OCI-LY3 (cell line): ENCODE measurements around the gene HHATL.

ENCODE experiments used
- H2AFZ ChIP-seq: fragments of 200-600, 300-600 bp; shearing (Covaris generic); 2 replicates; pipeline ENCODE4 v1.6.0; 2014; ENCODE audit warnings: antibody characterized with exemption, low read depth, low read length
- H3K27ac ChIP-seq: fragments of 200-600, 300-600 bp; sonication (generic); 2 replicates; pipeline ENCODE4 v1.5.1; 2014; ENCODE audit warnings: mild to moderate bottlenecking, low read length, moderate library complexity, mixed read lengths
- H3K27me3 ChIP-seq: fragments of 200-600, 300-600 bp; sonication (generic); 2 replicates; pipeline ENCODE4 v1.6.1; 2014; ENCODE audit warnings: low read depth, low read length, mixed read lengths
- H3K36me3 ChIP-seq: fragments of 200-600, 300-600 bp; sonication (generic); replicated peaks from 2 replicates; pipeline ENCODE3; 2014; ENCODE audit warnings: low read depth, low read length, mixed read lengths
- H3K4me1 ChIP-seq: fragments of 300-600, 200-600 bp; sonication (generic); 2 replicates; pipeline ENCODE4 v1.6.1; 2014; ENCODE audit warnings: low read length, mixed read lengths
- H3K4me2 ChIP-seq: fragments of 200-600, 300-600 bp; sonication (generic); 2 replicates; pipeline ENCODE4 v1.6.1; 2014; ENCODE audit warnings: low read length, mixed read lengths
- H3K4me3 ChIP-seq: fragments of 300-600, 200-600 bp; sonication (generic); 2 replicates; pipeline ENCODE4 v1.5.1; 2014; ENCODE audit warnings: antibody characterized with exemption, mild to moderate bottlenecking, low read length, moderate library complexity
- H3K79me2 ChIP-seq: fragments of 300-600, 200-600 bp; shearing (Covaris generic); 2 replicates; pipeline ENCODE4 v1.6.1; 2014; ENCODE audit warnings: mild to moderate bottlenecking, low read length, mixed read lengths
- H3K9ac ChIP-seq: fragments of 300-600, 200-600 bp; shearing (Covaris generic); 2 replicates; pipeline ENCODE4 v1.6.0; 2014; ENCODE audit warnings: mild to moderate bottlenecking, low read length, moderate library complexity
- H3K9me3 ChIP-seq: fragments of 200-600, 300-600 bp; shearing (Covaris generic); 2 replicates; pipeline ENCODE4 v1.6.1; 2014; ENCODE audit warnings: low read length, mixed read lengths; ENCODE audit not compliant: insufficient read depth
- H4K20me1 ChIP-seq: fragments of 200-600, 300-600 bp; sonication (generic); 2 replicates; pipeline ENCODE4 v1.6.1; 2016; ENCODE audit warnings: low read length, mixed read lengths; ENCODE audit not compliant: insufficient read depth
- EZH2phosphoT487 ChIP-seq: fragments of 200-600 bp; shearing (Covaris generic); IDR thresholded peaks from 2 replicates; pipeline ENCODE4 v1.6.1; 2018; ENCODE audit warnings: antibody characterized with exemption, mixed run types, low read depth
- TF ChIP-seq, protein P1 (sequence below): fragments of 200-600, 300-600 bp; sonication (generic); IDR thresholded peaks from 2 replicates; pipeline ENCODE4 v1.5.1; 2014; ENCODE audit warnings: antibody characterized with exemption, low read length, low read depth

The HHATL gene

DNA sequence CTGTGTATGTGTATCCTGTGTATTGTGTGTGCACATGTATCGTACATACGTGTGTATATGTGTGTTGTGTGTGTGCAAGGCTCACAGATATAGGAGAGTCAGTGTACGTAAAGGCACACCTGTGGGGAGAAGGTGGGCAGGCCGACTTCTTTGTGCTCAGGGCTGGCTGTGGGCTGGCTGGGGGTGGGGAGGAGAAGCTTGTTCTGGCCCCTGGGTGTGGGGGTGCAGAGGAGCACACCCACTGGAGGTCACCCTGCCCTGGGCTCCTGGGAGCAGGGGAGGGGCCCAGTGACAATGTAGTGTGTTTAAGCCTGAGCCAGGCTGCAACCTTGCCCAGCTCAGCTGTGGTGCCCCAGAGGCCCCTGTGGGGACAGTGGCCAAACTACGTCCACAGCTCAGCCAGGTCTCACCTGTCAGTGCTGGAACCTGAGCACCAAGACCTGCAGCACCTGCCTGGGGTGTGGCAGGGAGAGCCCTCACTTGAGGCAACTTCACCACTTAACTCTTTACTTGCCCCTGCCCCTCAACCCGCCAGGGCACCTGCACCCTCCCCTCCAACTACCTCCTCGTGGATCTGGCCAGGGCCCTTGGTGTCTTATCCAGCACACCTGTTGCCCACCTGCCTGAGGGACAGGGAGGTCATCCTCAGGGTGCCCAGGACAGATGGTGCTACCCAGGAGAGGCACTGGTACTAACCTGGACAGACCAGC lies 2.6 kb upstream of the HHATL start:
- peaks cover 28% of the 10 kb centered on the region; the same call in 1 of the 2 replicates for H3K27me3 ChIP-seq
- H4K20me1 ChIP-seq, result 0 out of 2 replicates have a peak, but pooled peaks cover 9% of the 10 kb centered on the region
- H3K79me2 ChIP-seq, result no peaks in the 10 kb centered on the region
- no peaks in the 10 kb centered on the region for H3K36me3 ChIP-seq
- H3K4me3 ChIP-seq, result no peak overlapping the region
- no peak overlapping the region for H3K9ac ChIP-seq
- H2AFZ ChIP-seq, result no peak overlapping the region
- no peaks in the 10 kb centered on the region for H3K9me3 ChIP-seq
- no peak for TF ChIP-seq EZH2phosphoT487
- TF ChIP-seq, protein P1, sequence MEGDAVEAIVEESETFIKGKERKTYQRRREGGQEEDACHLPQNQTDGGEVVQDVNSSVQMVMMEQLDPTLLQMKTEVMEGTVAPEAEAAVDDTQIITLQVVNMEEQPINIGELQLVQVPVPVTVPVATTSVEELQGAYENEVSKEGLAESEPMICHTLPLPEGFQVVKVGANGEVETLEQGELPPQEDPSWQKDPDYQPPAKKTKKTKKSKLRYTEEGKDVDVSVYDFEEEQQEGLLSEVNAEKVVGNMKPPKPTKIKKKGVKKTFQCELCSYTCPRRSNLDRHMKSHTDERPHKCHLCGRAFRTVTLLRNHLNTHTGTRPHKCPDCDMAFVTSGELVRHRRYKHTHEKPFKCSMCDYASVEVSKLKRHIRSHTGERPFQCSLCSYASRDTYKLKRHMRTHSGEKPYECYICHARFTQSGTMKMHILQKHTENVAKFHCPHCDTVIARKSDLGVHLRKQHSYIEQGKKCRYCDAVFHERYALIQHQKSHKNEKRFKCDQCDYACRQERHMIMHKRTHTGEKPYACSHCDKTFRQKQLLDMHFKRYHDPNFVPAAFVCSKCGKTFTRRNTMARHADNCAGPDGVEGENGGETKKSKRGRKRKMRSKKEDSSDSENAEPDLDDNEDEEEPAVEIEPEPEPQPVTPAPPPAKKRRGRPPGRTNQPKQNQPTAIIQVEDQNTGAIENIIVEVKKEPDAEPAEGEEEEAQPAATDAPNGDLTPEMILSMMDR, result no peak
- no peak overlapping the region for H3K4me2 ChIP-seq
- no peak overlapping the region for H3K27ac ChIP-seq
- no peaks in the 10 kb centered on the region for H3K4me1 ChIP-seq

DNA sequence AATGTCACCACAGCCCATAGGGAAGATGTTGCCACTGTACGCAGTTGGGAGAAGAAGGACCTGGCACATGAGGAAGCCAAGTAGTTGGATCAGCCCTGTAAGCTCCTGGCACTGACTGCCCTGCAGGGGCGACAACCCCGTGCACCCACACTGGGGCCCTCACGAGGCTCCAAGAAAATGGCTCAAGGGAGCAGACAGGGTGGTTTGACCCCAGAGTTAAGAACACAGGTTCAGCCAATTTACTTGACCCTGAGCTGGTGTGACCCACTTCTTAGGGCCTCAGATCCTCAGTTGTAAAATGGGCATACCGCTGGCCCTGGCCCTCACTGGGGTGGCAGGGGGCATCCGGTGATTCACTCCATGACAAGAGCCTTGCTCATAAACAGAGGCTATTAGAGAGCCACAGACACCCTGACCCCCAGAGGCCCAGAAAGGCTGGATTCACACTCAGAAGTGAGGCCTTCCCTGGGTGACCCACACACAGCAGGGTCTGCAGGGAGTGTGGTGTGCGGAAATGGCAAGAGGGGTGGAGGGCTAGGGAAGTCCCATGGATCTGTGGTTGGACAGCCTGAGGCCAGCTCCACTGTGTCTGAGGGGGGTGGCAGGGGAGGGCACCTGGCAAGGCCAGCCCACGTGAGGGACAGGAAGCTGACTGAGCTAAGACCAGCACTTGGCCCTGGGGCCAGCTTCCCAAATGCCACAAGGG lies 1.7 kb upstream of the HHATL start:
- no peaks in the 10 kb centered on the region for H3K36me3 ChIP-seq
- no peak for TF ChIP-seq EZH2phosphoT487
- TF ChIP-seq, protein P1, result no peak
- peaks cover 28% of the 10 kb centered on the region; the same call in 1 of the 2 replicates for H3K27me3 ChIP-seq
- H3K9ac ChIP-seq, result no peak overlapping the region
- H3K4me2 ChIP-seq, result no peak overlapping the region
- no peak overlapping the region for H3K27ac ChIP-seq
- H3K4me1 ChIP-seq, result no peaks in the 10 kb centered on the region
- H3K4me3 ChIP-seq, result no peak overlapping the region
- H3K9me3 ChIP-seq, result no peaks in the 10 kb centered on the region
- no peaks in the 10 kb centered on the region for H3K79me2 ChIP-seq
- no peak overlapping the region for H2AFZ ChIP-seq
- 0 out of 2 replicates have a peak, but pooled peaks cover 9% of the 10 kb centered on the region for H4K20me1 ChIP-seq

DNA sequence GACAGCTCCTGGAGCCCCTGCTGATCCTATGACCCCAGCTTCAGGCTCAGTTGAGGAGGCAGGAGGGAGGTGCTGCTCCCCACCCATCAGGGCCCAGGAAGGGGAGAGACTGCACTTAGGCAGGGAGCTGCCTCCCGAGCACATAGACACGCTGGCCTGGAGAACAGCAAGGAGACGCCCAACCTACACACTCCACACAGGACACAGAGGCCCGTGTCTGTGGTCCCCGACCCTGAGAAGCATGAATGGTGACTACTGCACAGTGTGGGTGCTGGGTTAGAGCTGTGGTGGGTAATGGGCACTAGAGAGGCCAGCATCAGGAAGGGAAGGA lies 1.1 kb upstream of the HHATL start:
- Histone ChIP-seq H3K4me2 (no peak overlapping the region), H3K9ac (no peak overlapping the region), H3K9me3 (no peaks in the 10 kb centered on the region), H3K27me3 (peaks cover 28% of the 10 kb centered on the region; the same call in 1 of the 2 replicates), H4K20me1 (0 out of 2 replicates have a peak, but pooled peaks cover 9% of the 10 kb centered on the region), H2AFZ (no peak overlapping the region), H3K79me2 (no peaks in the 10 kb centered on the region), H3K27ac (no peak overlapping the region), H3K4me3 (no peak overlapping the region), H3K4me1 (no peaks in the 10 kb centered on the region), H3K36me3 (no peaks in the 10 kb centered on the region)
- TF ChIP-seq EZH2phosphoT487, result no peak
- TF ChIP-seq, protein P1, result no peak

DNA sequence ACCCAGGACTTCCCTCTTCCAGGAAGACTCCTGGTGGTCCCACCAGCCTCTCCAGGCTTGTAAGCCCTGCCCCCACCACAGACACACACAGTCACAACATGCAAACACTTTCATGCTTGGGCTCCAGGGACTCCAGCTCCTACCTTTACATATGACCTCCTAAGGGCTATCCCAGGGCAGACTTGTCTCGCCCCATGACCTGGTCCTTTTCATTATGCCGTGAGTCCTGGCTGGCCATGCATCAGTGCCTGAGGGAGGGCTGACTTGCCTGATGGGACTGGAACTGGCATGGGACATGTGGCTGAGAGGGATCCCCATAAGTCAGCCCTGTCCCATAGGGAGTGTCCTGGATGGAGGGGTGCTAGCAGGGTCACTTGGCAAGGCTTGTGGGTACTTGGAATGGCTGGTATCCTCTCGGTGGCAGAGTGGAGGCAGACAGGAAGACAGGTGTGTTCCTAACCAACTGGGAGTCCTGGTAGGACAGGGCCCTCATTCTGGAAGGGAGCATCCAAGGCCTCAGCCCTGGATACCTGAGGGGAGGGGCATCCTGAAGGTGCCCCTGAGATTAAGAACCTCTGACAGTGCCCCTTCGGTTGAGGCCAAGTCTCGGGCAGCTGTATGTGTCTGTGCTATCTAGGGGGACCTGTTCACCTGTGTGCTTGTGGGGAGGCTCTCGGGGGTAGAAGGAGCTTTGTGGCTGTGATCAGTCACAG lies 540 bp upstream of the HHATL start:
- Histone ChIP-seq H3K4me1 (no peaks in the 10 kb centered on the region), H3K4me2 (no peak overlapping the region), H3K4me3 (no peak overlapping the region), H3K9ac (no peak overlapping the region), H2AFZ (no peak overlapping the region), H3K36me3 (no peaks in the 10 kb centered on the region), H3K27me3 (peaks cover 23% of the 10 kb centered on the region; the same call in 1 of the 2 replicates), H3K27ac (no peak overlapping the region), H3K79me2 (no peaks in the 10 kb centered on the region), H4K20me1 (0 out of 2 replicates have a peak, but pooled peaks cover 9% of the 10 kb centered on the region), H3K9me3 (no peaks in the 10 kb centered on the region)
- TF ChIP-seq EZH2phosphoT487, result no peak
- TF ChIP-seq, protein P1, result no peak
